Inflammatory macrophage (primary cell): Measurements from ENCODE around the gene METTL22.
A peak's percentile ranks its signal among the peaks of the same experiment; 100 is the strongest.

Experiments used
- DNase-seq, 2 donors: peaks; one replicate each; pipeline ENCODE4 v3.0.0-alpha.2; 2020 to 2022
- total RNA-seq, 18 experiments: gene quantifications; one replicate each; lab custom pipeline; 2026; ENCODE audit warnings: mixed read lengths in 6 of 18, inconsistent platforms in 2 of 18; lab: John Stamatoyannopoulos, UW

METTL22 gene, protein sequence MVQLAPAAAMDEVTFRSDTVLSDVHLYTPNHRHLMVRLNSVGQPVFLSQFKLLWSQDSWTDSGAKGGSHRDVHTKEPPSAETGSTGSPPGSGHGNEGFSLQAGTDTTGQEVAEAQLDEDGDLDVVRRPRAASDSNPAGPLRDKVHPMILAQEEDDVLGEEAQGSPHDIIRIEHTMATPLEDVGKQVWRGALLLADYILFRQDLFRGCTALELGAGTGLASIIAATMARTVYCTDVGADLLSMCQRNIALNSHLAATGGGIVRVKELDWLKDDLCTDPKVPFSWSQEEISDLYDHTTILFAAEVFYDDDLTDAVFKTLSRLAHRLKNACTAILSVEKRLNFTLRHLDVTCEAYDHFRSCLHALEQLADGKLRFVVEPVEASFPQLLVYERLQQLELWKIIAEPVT
- total RNA-seq = 11.5 to 31.0 (median 25.2) reads per million in 18 experiments

DNA sequence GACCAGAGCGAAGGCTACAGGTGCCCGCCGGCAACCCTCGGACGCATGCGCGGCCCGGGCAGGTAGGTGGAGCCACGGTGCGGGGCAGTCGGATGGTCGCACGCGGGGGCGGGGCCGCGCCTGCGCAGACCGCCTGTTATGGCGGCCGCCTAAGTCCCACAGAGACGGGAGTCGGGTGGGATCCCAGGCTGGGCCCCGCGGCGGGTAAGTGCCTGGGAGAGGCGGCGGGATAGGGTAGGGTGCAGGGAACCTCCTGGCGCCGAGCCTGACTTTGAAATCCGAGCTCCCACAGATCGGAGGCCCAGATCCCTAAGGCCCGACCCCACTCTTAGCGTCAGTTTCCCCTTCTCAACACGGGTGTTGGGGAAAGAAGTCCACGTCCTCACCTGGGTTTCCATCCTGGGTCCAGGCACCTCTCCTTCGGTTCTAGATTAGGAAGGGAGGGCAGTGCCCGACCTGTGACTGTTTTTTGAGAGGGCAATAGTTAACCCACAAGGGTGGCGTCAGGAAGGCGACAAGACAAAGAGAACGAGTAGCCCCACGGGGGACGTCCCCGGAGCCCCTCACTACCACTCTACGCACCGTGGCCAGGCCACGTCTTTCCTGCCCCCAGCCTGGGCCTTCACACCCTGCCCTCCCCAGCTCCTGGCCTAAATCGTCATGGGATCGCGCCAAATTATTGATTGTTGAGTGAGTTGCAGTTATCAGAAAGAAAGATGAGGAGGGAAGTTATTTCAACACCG is at the start of gene METTL22:
Gene METTL22, plus strand, starts transcription at position 127 of the 743 bp plus-strand sequence. CDS start 3,968 bp downstream, outside the sequence.
- DNase-seq = peak; percentile 83 to 94

DNA sequence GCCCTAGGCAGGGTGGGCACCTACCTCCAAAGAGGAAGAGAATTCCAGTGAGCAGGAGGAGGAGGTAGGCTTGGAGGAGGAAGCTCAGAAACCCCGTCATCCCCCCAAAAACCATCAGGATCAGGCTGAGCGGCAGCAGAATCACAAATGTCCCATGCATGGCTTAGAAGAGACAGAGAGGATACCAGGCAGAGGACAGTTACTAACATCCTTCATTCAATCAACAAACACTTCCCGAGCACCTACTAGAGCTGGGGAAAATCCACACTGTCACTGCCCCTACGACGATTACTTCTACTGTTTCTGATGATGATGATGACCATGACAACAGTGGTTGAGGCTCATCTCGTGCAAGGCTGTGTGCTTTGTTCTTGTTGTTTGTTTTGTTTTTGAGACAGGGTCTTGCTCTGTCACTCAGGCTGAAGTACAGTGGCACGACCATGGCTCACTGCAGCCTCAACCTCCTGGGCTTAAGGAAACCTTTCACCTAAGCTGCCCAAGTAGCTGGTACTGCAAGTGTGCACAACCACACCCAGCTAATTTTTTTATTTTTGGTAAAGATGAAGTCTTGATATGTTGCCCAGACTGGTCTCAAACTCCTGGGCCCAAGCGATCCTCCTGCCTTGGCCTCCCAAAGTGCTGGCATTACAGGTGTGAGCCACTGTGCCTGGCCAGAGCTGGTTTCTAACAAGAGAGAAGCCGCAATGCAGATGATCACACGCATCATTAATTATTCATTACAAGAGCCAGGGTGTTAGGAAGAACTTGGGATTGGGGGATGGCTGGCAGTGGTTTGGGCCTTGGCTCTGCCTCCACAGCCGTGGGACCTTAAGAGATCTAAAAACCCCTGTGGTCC is 49.2 kb upstream of the METTL22 start:
- no peak for DNase-seq

DNA sequence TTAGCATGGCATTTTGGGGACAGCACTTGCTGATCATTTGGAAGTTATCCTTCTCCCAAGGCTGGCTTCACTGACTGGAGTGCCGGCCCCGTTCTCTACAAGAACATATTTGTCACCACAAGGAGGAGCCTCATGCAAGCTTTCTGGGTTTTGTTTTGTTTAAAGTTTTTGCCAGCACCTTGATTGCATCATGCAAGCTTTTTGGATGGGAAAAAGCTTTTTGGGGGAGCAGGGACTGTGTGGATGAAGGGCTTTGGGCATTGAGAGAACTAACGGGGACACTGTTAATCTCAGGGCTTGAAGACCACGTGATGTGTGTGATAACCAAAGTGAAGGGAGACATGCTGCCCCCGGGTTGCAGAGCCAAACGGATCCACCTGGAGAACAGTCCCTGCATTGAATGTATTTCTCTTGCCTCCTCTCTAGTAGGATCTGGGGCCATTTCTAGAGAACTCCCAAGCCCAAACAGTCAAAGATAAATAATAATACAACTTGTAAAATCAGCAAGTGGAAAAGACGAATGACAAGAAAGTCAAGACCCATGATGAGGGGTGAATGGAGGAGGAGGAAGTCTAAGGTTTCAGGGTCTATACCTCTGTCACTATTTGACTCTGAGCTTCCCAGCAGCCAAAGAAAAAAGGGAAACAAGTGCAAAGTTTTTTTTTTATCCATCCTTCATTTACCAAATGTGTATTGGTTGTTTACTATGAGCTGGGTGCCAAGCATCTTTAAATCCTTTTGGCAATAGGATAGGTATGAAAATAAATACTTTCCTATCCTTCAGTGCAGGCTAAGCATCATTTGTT is 48.4 kb upstream of the METTL22 start:
- peak; percentile 36 to 58 for DNase-seq

DNA sequence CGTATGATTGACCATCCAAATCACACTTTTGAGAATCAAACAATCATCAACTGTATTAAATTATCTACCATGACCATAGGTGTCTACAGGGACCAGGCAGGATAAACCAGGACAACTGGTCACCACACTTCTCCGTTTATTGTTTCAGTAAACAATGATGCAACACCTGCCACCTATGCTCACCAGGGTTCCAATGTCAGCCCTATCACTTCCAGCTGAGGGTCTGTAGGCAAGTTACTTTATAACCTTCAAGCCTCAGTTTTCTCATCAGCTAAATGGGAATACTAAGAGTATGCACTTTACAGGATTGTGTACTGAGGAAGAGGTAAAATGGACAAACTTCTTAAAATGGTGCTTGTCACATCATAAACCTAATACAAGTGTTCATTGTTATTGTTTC is 46.1 kb upstream of the METTL22 start:
- DNase-seq = no peak

DNA sequence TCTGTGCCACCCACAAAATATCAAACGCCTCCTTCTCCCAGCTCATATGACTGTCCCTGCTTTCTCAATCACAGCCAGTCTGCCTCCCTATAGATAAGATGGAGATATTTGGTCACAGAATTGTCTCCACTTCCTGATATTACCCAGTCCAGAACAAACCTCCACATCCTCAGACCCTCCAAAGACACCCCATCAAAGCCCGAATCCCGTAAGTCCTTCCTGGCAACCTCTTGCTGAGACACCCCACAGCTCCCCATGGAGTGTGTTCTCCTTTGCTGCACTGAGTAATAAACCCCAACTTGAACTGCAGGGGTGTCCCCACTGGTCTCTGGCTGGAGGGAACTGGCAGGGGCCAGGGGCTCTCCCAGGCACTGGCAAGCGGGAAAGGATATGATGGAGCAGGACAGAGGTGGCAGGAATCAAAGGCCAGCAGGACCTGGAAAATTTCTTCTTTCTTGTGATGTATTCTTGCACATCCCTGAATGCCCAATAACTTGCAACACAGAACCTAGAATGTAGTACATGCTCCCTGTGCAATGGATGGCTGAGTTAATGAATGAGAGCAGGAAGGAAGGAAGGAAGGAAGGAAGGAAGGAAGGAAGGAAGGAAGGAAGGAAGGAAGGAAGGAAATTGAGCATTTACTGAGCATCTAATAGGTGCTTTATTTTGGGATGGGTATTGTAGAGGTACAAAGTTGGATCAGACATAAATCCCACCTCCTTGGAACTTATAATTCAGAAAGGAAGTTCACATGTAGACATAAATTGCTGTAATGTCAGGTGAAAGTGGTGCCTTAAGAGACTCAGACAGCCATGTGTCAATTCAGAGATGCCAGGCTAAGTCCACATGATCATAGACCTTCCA is 45.1 kb upstream of the METTL22 start:
- DNase-seq = peak; percentile 10 to 44

DNA sequence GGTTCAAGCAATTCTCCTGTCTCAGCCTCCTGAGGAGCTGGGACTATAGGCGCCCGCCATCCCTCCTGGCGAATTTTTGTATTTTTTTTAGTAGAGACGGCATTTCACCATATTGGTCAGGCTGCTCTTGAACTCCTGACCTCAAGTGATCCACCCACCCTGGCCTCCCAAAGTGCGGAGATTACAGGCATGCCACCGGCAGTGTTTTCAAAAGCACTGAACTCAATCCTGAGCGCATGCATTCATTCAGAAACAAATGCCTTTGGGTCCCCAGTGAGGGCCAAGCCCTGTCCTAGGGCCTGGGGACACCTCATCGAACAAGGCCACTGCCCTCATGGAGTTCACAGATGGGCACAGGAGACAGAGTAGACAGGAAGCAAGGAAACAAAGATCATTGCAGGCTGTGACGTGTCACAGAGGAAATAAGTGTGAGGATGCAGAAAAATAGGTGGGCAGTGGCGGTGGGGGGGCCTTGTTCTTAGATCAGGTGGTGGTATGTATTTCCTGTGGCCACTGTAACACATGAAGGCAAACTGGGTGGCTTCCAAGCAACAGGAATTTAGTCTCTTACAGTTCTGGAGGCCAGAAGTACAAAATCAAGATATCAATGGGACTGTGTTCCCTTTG is 43.7 kb upstream of the METTL22 start:
- DNase-seq = no peak

DNA sequence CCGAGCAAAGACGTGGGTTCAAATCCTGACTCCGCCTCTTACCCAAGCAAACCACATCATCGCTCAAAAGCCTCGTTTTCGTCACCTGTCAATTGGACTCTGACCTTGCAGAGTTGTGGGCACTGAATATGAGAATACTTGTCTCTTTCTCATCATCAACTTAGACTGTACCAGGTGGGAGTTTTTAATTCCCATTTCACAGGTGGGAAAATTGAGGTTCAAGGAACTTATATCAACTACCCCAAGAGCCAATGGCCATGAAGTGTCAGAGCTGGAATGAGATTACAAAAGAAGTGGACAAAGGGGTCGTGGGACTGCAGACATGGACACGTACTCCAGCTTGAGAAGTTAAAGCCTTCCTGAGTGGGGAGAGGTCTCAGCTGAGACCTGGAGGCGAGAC is 41.9 kb upstream of the METTL22 start:
- DNase-seq = no peak

DNA sequence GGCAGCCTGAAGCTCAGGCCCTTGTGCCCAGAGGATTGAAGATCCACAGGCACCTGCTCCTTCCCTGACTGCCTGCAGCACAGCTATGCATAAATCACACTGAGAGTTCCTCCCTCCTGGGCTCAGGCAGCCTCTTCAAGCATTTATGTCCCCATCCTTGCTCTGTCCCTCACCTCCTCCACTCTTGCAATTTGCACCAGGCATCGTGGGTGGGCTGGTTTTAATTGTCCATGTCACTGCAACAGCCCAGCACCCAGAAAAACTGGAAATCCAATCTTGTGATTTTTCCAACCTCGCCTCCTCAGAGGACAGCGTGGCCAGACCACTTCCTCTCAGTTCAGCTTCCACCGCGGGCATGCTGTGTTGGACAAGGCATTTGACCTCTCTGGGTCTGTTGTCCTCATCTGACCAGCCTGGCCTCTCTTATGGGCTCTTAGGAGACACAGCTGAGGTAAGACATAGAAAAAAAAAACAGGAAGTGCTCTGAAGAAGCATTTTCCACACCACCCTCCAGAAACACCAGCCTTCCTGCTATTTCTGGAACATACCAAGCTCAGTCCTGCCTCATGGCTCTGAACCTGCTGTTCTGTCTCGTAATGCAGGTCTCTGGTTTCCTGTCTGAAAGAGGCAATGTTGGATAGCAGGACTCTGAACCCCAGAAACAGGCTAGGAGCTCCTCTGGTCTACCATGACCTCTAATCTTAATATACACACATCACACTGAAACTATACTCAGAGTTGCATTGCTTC is 39.5 kb upstream of the METTL22 start:
- DNase-seq = peak; percentile 97 to 99

DNA sequence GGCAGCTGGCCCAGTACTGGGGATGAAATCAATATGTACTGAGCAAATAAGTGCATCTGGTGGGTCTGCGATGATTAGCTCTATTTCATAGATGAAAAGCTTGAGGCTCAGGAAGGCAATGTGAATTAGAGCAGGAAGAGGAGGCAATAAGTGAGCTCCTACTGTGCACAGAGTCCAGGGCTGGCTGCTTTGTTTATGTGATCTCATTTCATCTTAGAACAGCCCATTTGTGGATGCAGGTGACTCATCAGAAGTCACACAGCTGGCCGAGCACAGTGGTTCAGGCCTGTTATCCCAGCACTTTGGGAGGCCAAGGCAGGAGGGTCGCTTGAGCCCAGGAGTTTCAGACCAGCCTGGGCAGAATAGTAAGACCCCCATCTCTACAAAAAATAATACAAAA is 38.3 kb upstream of the METTL22 start:
- DNase-seq = peak; percentile 35 to 64

DNA sequence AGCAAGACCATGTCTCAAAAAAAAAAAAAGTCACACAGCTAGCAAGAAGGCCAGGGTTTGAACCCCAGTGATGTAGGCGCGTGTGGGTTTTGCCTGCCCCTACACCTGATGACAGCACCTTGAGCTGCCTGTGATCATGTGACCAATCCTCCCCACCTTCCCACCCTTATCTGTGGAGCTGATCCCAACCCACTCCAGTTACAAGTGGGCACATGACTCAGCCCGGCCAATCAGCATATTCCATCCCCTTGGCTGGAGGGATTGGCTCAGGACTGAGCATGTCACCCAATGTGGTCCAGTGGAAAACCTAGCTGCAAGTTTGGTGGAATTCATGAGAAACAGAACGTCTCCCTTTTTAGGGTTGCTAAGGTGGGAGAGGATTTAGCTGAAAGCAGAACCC is 37.8 kb upstream of the METTL22 start:
- peak; percentile 30 to 48 for DNase-seq

DNA sequence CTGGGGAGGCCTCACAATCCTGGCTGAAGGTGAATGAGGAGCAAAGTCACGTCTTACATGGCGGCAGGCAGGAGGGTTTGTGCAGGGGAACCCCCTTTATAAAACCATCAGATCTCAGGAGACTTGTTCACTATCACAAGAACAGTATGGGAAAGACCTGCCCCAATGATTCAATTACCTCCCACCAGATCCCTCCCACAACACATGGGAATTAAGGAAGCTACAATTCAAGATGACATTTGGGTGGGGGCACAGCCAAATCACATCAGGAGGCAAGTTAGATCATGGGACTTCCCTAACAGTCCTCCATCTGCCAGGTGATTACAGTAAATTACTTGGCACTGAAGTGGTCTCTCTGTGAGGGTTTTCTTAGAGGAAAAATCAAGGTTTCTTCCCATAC is 36.5 kb upstream of the METTL22 start:
- DNase-seq = peak; percentile 49 to 82

DNA sequence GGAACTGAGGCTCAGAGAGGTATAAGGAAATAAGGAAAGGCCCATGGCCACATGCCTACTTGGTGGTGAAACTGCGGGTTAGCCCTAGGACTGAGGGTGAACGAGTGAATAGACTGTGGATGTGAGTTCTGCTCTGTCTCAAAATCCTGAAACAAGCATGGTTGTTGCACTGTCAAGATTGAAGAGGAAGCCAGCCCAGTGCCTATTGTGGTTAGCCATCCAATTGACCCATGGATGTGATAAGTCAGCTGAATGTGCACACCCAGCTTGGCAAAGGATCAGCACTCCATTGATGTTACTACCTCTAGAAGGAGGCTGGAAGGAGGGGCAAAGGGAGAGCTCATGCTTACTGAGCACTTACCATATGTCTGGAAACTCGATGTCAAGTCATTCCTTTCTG is 35.6 kb upstream of the METTL22 start:
- DNase-seq = peak; percentile 47 to 74

DNA sequence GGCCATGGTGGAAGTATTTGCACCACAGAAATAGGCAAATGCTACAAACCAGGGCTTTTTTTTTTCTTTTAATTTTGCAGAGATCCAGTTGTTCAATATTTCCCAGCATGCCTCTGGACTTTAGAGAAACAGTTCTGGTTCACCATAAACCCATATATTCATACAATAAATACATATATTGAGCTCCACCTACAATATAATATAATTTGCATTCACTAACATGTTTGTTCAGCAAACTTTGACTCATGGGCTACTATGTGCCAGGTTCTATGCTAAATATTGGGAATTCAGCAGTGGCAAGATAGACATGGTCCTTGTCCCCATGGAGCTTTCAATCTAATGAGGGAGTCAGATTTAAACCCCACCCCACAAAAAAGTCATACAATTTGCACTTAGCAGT is 34.4 kb upstream of the METTL22 start:
- DNase-seq = no peak

DNA sequence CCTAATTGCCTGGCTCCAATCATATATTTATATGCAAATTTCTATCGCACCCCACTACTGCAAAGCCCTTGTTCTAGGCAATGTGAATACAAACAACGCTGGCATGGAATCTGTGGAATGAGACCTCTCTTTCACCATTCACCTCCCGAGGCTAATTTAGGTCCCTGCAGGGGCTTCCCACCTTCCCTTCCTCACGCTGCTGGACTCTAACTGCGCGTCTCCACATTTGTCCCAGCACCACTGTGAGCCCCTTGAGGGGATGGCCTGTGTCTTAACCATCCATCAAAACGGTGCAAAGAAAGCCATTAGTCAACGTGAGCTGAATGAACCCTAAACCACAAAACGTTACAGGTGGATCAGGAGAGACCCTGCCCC is 32.8 kb upstream of the METTL22 start:
- no peak for DNase-seq

DNA sequence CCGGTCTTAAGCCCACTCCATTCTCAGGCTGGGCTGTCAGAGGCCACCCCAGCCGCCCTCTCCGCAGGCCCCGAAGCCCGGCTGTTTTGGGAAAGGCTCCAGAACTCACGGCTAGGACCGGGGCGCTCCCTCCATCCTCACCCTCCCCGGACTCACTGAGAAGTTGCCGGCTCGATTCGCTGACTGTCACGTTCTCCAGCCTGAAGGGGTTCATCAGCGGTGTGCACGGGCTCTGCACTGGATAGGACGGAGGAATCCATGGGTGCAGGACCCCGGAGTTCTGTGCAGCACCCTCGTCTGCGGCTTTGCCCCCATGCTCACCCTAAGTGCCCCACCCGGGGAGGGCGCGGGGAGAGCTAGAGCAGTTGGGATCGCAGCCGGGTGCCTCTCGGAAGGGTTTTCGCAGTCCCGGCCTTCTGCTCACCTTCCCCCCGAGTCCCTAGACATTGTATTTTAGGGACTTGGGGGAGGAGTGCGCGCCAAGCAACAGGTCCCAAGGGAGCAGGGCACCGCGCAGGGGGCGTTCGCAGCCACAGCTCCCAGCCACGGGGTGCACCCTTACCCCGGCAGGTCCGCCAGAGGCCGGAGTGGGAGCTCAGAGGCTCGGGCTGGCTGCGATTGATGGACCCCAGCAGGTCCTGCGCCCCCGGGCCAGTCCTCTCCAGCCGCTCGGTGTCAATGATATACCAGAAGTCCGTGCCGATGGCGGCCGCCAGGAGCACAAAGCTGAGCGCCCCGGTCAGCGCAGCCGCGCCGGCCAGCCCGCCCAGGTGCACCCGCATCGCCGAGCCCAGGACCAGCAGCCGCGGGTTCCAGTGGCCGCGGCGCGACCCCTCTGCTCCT is 32.2 kb upstream of the METTL22 start:
- DNase-seq = no peak

DNA sequence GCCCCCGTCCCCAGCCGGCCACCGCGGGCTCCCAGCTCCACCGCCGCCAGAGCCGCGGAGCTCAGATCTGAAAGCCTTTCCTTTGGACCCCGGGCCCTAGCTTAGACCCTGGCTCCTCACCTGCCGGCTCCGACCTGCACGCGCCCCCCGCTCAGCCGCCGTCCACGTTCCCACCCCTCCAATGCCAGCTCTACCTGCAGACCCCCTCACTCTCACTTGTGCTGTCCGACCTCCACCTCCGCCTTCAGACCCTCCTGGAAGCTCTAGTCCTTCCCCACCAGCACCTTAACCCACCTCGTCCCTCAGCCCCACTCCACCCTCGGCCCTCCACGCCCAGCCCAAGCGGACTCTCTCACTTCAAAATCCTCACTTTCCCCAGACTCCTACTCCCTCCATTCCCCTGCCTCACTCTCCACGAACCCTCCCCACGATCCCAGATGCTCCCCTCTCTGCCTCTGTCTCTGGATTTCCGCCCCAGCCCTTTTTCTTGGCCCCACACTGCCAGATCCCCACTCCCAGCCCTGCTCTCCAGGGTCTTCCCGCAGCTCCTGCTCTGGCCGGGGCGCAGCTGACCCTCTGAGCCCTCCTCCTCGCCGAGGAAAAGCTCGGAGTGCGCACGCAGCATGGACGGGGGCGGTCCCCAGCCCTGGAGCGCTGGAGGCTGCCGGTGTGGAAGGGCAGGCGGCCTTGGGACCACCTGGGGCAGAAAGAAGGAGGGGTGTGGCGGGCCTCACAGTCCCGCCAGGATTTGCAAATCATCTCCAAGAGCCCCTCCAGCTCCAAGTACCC is 31.4 kb upstream of the METTL22 start, which contains the start of gene TMEM114:
Gene TMEM114, minus strand, starts transcription at position 612 of the 789 bp plus-strand sequence. CDS start 673 bp downstream, outside the sequence.
- DNase-seq = no peak

DNA sequence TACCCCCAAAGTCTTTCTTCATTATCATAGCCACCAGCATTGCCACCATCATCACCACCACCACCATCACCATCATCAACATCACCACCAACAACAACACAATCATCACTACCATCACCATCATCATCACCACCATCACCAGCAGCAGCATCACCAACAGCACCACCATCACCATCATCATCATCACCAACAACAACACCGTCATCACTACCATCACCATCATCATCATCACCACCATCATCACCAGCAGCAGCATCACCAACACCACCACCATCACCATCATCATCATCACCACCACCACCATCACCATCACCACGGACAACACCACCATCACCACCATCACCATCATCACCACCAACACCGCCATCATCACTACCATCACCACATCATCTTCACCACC is 30.7 kb upstream of the METTL22 start:
- no peak for DNase-seq

DNA sequence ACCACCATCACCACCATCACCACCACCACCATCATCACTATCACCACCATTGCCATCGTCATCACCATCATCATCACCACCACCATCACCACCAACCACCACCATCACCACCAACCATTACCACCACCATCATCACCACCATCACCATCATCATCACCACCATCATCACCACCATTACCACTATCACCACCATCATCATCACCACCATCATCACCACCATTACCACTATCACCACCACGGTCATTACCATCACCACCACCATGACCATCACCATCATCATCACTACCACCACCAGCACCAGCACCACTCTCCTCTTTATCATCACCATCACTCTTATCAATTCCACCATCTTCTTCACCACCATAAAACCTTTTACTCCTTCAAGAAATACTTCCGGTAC is 30.0 kb upstream of the METTL22 start:
- no peak for DNase-seq
